IMR-90 (cell line): Measurements from ENCODE around the gene HDGFL2. TPM values are rescaled to one million over a fixed set of nuclear protein-coding genes. Genes with fewer than 3 reads are reported as not detected.

ENCODE experiments used
- ATAC-seq: fragments of 200-7000 bp; cut with Tn5 transposase; 2 replicates; pipeline ENCODE4 v1.9.1; 2020; ENCODE audit warnings: low read depth, mild to moderate bottlenecking, moderate library complexity
- BruUV-seq: library from RNA; stranded (reverse); fragments of 400-500 nt; replicated peaks from 2 replicates; lab custom pipeline; 2021; lab: Mats Ljungman, UMichigan
- CTCF ChIA-PET: fragments of 300-600 bp; formaldehyde crosslinking; extraction: SDS; loops from one replicate; lab custom pipeline; 2021; ENCODE audit warnings: antibody characterized with exemption; lab: Yijun Ruan, JAX
- POLR2A ChIA-PET: fragments of 300-600 bp; sonication (Branson Sonifier 250); formaldehyde crosslinking; loops from one replicate; lab custom pipeline; 2022; ENCODE audit warnings: antibody characterized with exemption; ENCODE audit not compliant: unreplicated experiment; lab: Charles Lee
- DNase-seq: peaks from one replicate; pipeline ENCODE4 v3.0.0; 2013
- H2AFZ ChIP-seq: replicated peaks from 2 replicates; pipeline ENCODE3; 2013; ENCODE audit warnings: low read length, mild to moderate bottlenecking; ENCODE audit not compliant: poor library complexity
- H2AK5ac ChIP-seq: 2 replicates; pipeline ENCODE4 v1.6.1; 2013; ENCODE audit warnings: low read depth, low read length, inconsistent platforms
- H2AK9ac ChIP-seq: replicated peaks from 2 replicates; pipeline ENCODE3; 2013; ENCODE audit warnings: mild to moderate bottlenecking, low read depth, low read length, moderate library complexity; ENCODE audit not compliant: poor library complexity
- H2BK120ac ChIP-seq: 2 replicates; pipeline ENCODE4 v1.6.1; 2013; ENCODE audit warnings: low read depth, low read length, inconsistent platforms
- H2BK15ac ChIP-seq: 3 replicates; pipeline ENCODE4 v1.6.1; 2013; ENCODE audit warnings: low read depth, low read length, inconsistent platforms
- H2BK20ac ChIP-seq: 2 replicates; pipeline ENCODE4 v1.6.1; 2013; ENCODE audit warnings: low read depth, mild to moderate bottlenecking, inconsistent platforms, low read length, moderate library complexity
- H2BK5ac ChIP-seq: 2 replicates; pipeline ENCODE4 v1.6.1; 2013; ENCODE audit warnings: mild to moderate bottlenecking, low read depth, low read length, inconsistent platforms; ENCODE audit not compliant: poor library complexity, severe bottlenecking
- H3K14ac ChIP-seq: replicated peaks from 2 replicates; pipeline ENCODE4 v1.6.1; 2013; ENCODE audit warnings: low read depth, low read length, inconsistent platforms
- H3K18ac ChIP-seq: 2 replicates; pipeline ENCODE4 v1.6.1; 2013; ENCODE audit warnings: low read depth, low read length, control low read depth
- H3K23ac ChIP-seq: 2 replicates; pipeline ENCODE4 v1.6.1; 2013; ENCODE audit warnings: low read depth, low read length, inconsistent platforms
- H3K27ac ChIP-seq: 2 replicates; pipeline ENCODE4 v1.5.1; 2013; ENCODE audit warnings: mild to moderate bottlenecking, control low read depth, low read length; ENCODE audit not compliant: insufficient read depth
- H3K27me3 ChIP-seq: 2 replicates; pipeline ENCODE4 v1.6.1; 2013; ENCODE audit warnings: low read length; ENCODE audit not compliant: control insufficient read depth, insufficient read depth
- H3K36me3 ChIP-seq: 2 replicates; pipeline ENCODE4 v1.6.1; 2013; ENCODE audit warnings: low read length, mixed read lengths; ENCODE audit not compliant: control insufficient read depth, insufficient read depth
- H3K4ac ChIP-seq: 2 replicates; pipeline ENCODE4 v1.6.1; 2013; ENCODE audit warnings: low read depth, low read length, inconsistent platforms
- H3K4me1 ChIP-seq: 2 replicates; pipeline ENCODE4 v1.6.1; 2013; ENCODE audit warnings: low read length, mixed read lengths; ENCODE audit not compliant: control insufficient read depth, insufficient read depth
- H3K4me2 ChIP-seq: 2 replicates; pipeline ENCODE4 v1.6.1; 2013; ENCODE audit warnings: low read depth, mild to moderate bottlenecking, control low read depth, low read length, moderate library complexity
- H3K4me3 ChIP-seq: 2 replicates; pipeline ENCODE4 v1.5.1; 2013; ENCODE audit warnings: low read depth, mild to moderate bottlenecking, control low read depth, low read length, moderate library complexity; ENCODE audit not compliant: insufficient read depth
- H3K56ac ChIP-seq: 2 replicates; pipeline ENCODE4 v1.6.1; 2013; ENCODE audit warnings: low read length, inconsistent platforms; ENCODE audit not compliant: insufficient read depth; ENCODE audit errors: extremely low read depth
- H3K79me1 ChIP-seq, 2 experiments: 2 replicates each; pipeline ENCODE4 v1.6.1; 2013; ENCODE audit warnings: low read length in 2 of 2, inconsistent platforms in 1 of 2, low read depth in 1 of 2
- H3K9ac ChIP-seq: 2 replicates; pipeline ENCODE4 v1.6.1; 2013; ENCODE audit warnings: low read depth, low read length, control low read depth
- H3K9me1 ChIP-seq: 2 replicates; pipeline ENCODE4 v1.6.1; 2013; ENCODE audit warnings: low read length, inconsistent platforms; ENCODE audit not compliant: insufficient read depth
- H3K9me3 ChIP-seq: 2 replicates; pipeline ENCODE4 v1.6.1; 2013; ENCODE audit warnings: low read length; ENCODE audit not compliant: control insufficient read depth, insufficient read depth
- H4K20me1 ChIP-seq: 2 replicates; pipeline ENCODE4 v1.6.1; 2013; ENCODE audit warnings: low read length, inconsistent platforms; ENCODE audit not compliant: insufficient read depth
- H4K5ac ChIP-seq: 2 replicates; pipeline ENCODE4 v1.6.1; 2013; ENCODE audit warnings: mild to moderate bottlenecking, low read depth, low read length, control low read depth
- H4K8ac ChIP-seq, 2 experiments: 2 replicates each; pipeline ENCODE4 v1.6.1; 2013; ENCODE audit warnings: low read depth in 2 of 2, low read length in 2 of 2, control low read depth in 1 of 2, inconsistent platforms in 1 of 2
- H4K91ac ChIP-seq: 2 replicates; pipeline ENCODE4 v1.6.1; 2013; ENCODE audit warnings: low read depth, low read length, inconsistent platforms; ENCODE audit not compliant: insufficient read depth
- BHLHE40 ChIP-seq: fragments of 150-350 bp; IDR thresholded peaks from 2 replicates; pipeline ENCODE4 v1.6.1; 2016; ENCODE audit warnings: mild to moderate bottlenecking, low read depth, low read length
- CEBPB ChIP-seq: IDR thresholded peaks from 2 replicates; pipeline ENCODE4 v1.6.1; 2012; ENCODE audit warnings: low read depth, low read length, improper control_type of control experiment
- CHD1 ChIP-seq: IDR thresholded peaks from 2 replicates; pipeline ENCODE4 v1.6.1; 2012; ENCODE audit warnings: low read depth, low read length, improper control_type of control experiment
- CTCF ChIP-seq: conservative IDR thresholded peaks from 2 replicates; pipeline ENCODE4 v1.5.1; 2012; ENCODE audit warnings: mild to moderate bottlenecking, low read depth, low read length, improper control_type of control experiment
- FOS ChIP-seq: fragments of 150-350 bp; IDR thresholded peaks from 2 replicates; pipeline ENCODE4 v1.6.1; 2016; ENCODE audit warnings: low read depth, low read length
- MAFK ChIP-seq: IDR thresholded peaks from 2 replicates; pipeline ENCODE4 v1.6.1; 2012; ENCODE audit warnings: low read depth, low read length, improper control_type of control experiment
- MAZ ChIP-seq: IDR thresholded peaks from 2 replicates; pipeline ENCODE4 v1.6.1; 2012; ENCODE audit warnings: low read depth, mild to moderate bottlenecking, low read length, improper control_type of control experiment, moderate library complexity, borderline replicate concordance
- MXI1 ChIP-seq: IDR thresholded peaks from 2 replicates; pipeline ENCODE4 v1.6.1; 2012; ENCODE audit warnings: low read depth, mild to moderate bottlenecking, low read length, moderate library complexity, borderline replicate concordance
- NFE2L2 ChIP-seq: fragments of 150-350 bp; IDR thresholded peaks from 2 replicates; pipeline ENCODE4 v1.6.1; 2016; ENCODE audit warnings: low read depth, mild to moderate bottlenecking, low read length
- POLR2A ChIP-seq: IDR thresholded peaks from 2 replicates; pipeline ENCODE4 v1.6.1; 2012; ENCODE audit warnings: mild to moderate bottlenecking, low read depth, low read length
- RAD21 ChIP-seq: IDR thresholded peaks from 2 replicates; pipeline ENCODE4 v1.6.1; 2012; ENCODE audit warnings: low read length, improper control_type of control experiment
- RCOR1 ChIP-seq: IDR thresholded peaks from 2 replicates; pipeline ENCODE4 v1.6.1; 2012; ENCODE audit warnings: mild to moderate bottlenecking, low read length, improper control_type of control experiment; ENCODE audit not compliant: insufficient replicate concordance
- RFX5 ChIP-seq: IDR thresholded peaks from 2 replicates; pipeline ENCODE4 v1.8.0; 2012; ENCODE audit warnings: low read depth, mild to moderate bottlenecking, low read length, moderate library complexity
- SMC3 ChIP-seq: fragments of 150-350 bp; IDR thresholded peaks from 2 replicates; pipeline ENCODE4 v1.6.1; 2016; ENCODE audit warnings: low read depth, mild to moderate bottlenecking, antibody characterized with exemption, low read length, moderate library complexity
- USF2 ChIP-seq: fragments of 150-350 bp; IDR thresholded peaks from 2 replicates; pipeline ENCODE4 v1.6.1; 2017; ENCODE audit warnings: mild to moderate bottlenecking, antibody characterized with exemption, low read length, low read depth
- WGBS, 2 experiments: methylation state at CpG; one replicate each; pipeline versions ENCODE4 v1.1.5 to v1.1.7; 2013; ENCODE audit warnings: missing lambda C conversion rate in 2 of 2; ENCODE audit not compliant: insufficient read length in 1 of 2; ENCODE audit errors: extremely low coverage in 2 of 2; 5-methylcytosine and 5-hydroxymethylcytosine counted together
- dilution Hi-C: fragments of 300-500 bp; cut with HindIII; formaldehyde crosslinking; loops from one replicate; pipeline ENCODE4 v1.14.3; 2018; ENCODE audit warnings: low sequenced_read_pairs; ENCODE audit not compliant: unreplicated experiment
- in situ Hi-C: fragments of 300-500 bp; cut with MboI; formaldehyde crosslinking; loops from 3 replicates; pipeline ENCODE4 v1.14.3; 2019; ENCODE audit warnings: low sequenced_read_pairs, inconsistent platforms, mixed read lengths
- intact Hi-C: fragments of 100-400 bp; cut with micrococcal nuclease; formaldehyde crosslinking; loops from 2 replicates; pipeline ENCODE4 v1.10.0; 2022
- polyA plus RNA-seq, 3 experiments: library from polyadenylated mRNA; depleted of rRNA; stranded (reverse); fragments of >200 nt; gene quantifications; 2 replicates each; pipeline ENCODE4 v1.2.3, GENCODE V29; 2012; ENCODE audit warnings: low replicate concordance in 1 of 3
- total RNA-seq: library from RNA; depleted of rRNA; stranded (reverse); fragments of >200 nt; gene quantifications from 2 replicates; pipeline ENCODE4 v1.2.3, GENCODE V29; 2012

Gene HDGFL2
- total and polyA plus RNA-seq, 2 of the 4 experiments (the other 2 are of a cell fraction), result 35.8 to 48.5 TPM

- Histone ChIP-seq H3K4me1 (peaks cover 4% of the 10 kb centered on the region), H2AK5ac (no peak overlapping the region), H4K91ac (no peak overlapping the region), H3K23ac (no peak overlapping the region), H3K36me3 (peaks cover 66% of the 10 kb centered on the region), H3K9me1 (peaks cover 8% of the 10 kb centered on the region; the same call in 1 of the 2 replicates), H3K9me3 (no peaks in the 10 kb centered on the region), H3K18ac (no peak overlapping the region), H4K8ac (no peak overlapping the region), H4K5ac (no peak overlapping the region), H2BK20ac (no peak overlapping the region), H4K20me1 (no peaks in the 10 kb centered on the region), H3K27me3 (no peaks in the 10 kb centered on the region), H2BK15ac (no peak overlapping the region), H3K27ac (no peak overlapping the region), H3K4me3 (no peak overlapping the region), H2AK9ac (no peak overlapping the region), H3K79me1 (peaks cover 0 to 7% of the 10 kb centered on the region in 2 experiments; a peak in 1 of 4 replicates), H3K14ac (no peak overlapping the region), H2AFZ (peak overlapping the region; percentile 10), H2BK120ac (no peak overlapping the region), H3K9ac (no peak overlapping the region), H3K56ac (no peak overlapping the region), H3K4ac (no peak overlapping the region), H3K4me2 (no peak overlapping the region), H2BK5ac (no peak overlapping the region)
- in situ Hi-C loops (no loop called here), dilution Hi-C loops (no loop called here), intact Hi-C loops (no loop called here)
- WGBS, 2 experiments, result 90% methylated on average over 22 of the region's 37 CpGs; no CpG with 5 or more reads in 1 of the 2 experiments
- ChIA-PET POLR2A (no interaction called here), CTCF (no interaction called here)
- no TSS peak for BruUV-seq
- DNase-seq, result peak; percentile 6
- no peak for ATAC-seq
- TF ChIP-seq SMC3 (no peak), RFX5 (no peak), POLR2A (no peak), MAFK (no peak), MAZ (no peak), CTCF (no peak), CHD1 (no peak), BHLHE40 (no peak), NFE2L2 (no peak), CEBPB (no peak), RAD21 (no peak), USF2 (no peak), MXI1 (no peak), FOS (no peak), RCOR1 (no peak)
These were observed 30.4 kb downstream of the HDGFL2 start for GRCh38 chr19:4502282-4503131.
